Tibial nerve (tissue), 4 donors: ENCODE results near the gene FCN1.

ENCODE experiments used
- CTCF ChIP-seq, 5 experiments: fragments of 200-600 bp in 3 of 5; fragments of 450-650 bp in 2 of 5; sonication (generic) in 3 of 5; IDR thresholded peaks; one replicate each; pipeline ENCODE4 v1.5.1; 2016 to 2019; ENCODE audit warnings: antibody characterized with exemption in 5 of 5, mild to moderate bottlenecking in 3 of 5, moderate library complexity in 2 of 5
- EP300 ChIP-seq, 2 donors: sonication (generic); formaldehyde crosslinking; IDR thresholded peaks; one replicate each; pipeline ENCODE4 v1.6.1; 2017; ENCODE audit warnings: antibody characterized with exemption in 2 of 2, mild to moderate bottlenecking in 1 of 2
- POLR2A ChIP-seq, 2 donors: fragments of 450-650 bp; IDR thresholded peaks; one replicate each; pipeline ENCODE4 v1.6.1; 2017; ENCODE audit warnings: antibody characterized with exemption in 2 of 2, mild to moderate bottlenecking in 2 of 2, moderate library complexity in 2 of 2

GRCh38 chr9:134962973-134963364 is 45.3 kb upstream of the FCN1 start:
- no peak for TF ChIP-seq CTCF (IDR thresholded peaks at IDR 0.05)
- no peak for TF ChIP-seq POLR2A (IDR thresholded peaks at IDR 0.05)
- no peak for TF ChIP-seq EP300 (IDR thresholded peaks at IDR 0.05)
